Suprapubic skin (tissue), 4 donors: ENCODE data around the gene CFH. TPM values are rescaled to one million over a fixed set of nuclear protein-coding genes. Genes with fewer than 3 reads are reported as not detected.

Source experiments
- DNase-seq, 2 donors: peaks; one replicate each; pipeline ENCODE4 v3.0.0-alpha.2; 2019; ENCODE audit warnings: low spot score in 2 of 2
- H3K27ac ChIP-seq: fragments of 200-600 bp; sonication (generic); one replicate; pipeline ENCODE4 v1.5.1; 2019
- H3K27me3 ChIP-seq: fragments of 200-600 bp; sonication (generic); one replicate; pipeline ENCODE4 v1.5.1; 2019
- H3K36me3 ChIP-seq: fragments of 200-600 bp; sonication (generic); one replicate; pipeline ENCODE4 v1.5.1; 2019
- H3K4me1 ChIP-seq: fragments of 200-600 bp; sonication (generic); one replicate; pipeline ENCODE4 v1.5.1; 2019
- H3K4me3 ChIP-seq: fragments of 200-600 bp; sonication (generic); one replicate; pipeline ENCODE4 v1.5.1; 2019; ENCODE audit warnings: mild to moderate bottlenecking
- H3K9me3 ChIP-seq: fragments of 200-600 bp; sonication (generic); one replicate; pipeline ENCODE4 v1.5.1; 2019
- EP300 ChIP-seq: sonication (generic); formaldehyde crosslinking; IDR thresholded peaks from one replicate; pipeline ENCODE4 v1.6.1; 2017; ENCODE audit warnings: antibody characterized with exemption
- POLR2A ChIP-seq, 2 donors: fragments of 450-650 bp; IDR thresholded peaks; one replicate each; pipeline ENCODE4 v1.6.1; 2017; ENCODE audit warnings: antibody characterized with exemption in 2 of 2, mild to moderate bottlenecking in 2 of 2, moderate library complexity in 2 of 2
- POLR2AphosphoS5 ChIP-seq, 3 donors: sonication (generic); formaldehyde crosslinking; IDR thresholded peaks; one replicate each; pipeline ENCODE4 v1.6.1; 2017; ENCODE audit warnings: antibody characterized with exemption in 3 of 3
- WGBS: methylation state at CpG from one replicate; pipeline ENCODE4 v1.1.5; 2018; 5-methylcytosine and 5-hydroxymethylcytosine counted together
- total RNA-seq, 4 donors: library from RNA; depleted of rRNA; stranded (reverse); fragments of >200 nt; gene quantifications; one replicate each; pipeline ENCODE4 v1.1.0, GENCODE V29; 2016
- TF ChIP-seq, protein P1 (sequence below), 2 donors: fragments of 200-600 bp in 1 of 2; fragments of 450-650 bp in 1 of 2; sonication (generic) in 1 of 2; IDR thresholded peaks; one replicate each; pipeline ENCODE4 v1.5.1; 2016 to 2019; ENCODE audit warnings: antibody characterized with exemption in 2 of 2, mild to moderate bottlenecking in 1 of 2, moderate library complexity in 1 of 2

Gene CFH
- total RNA-seq, 4 donors from 2014 or later = 12.8 to 45.2 (median 27.3) TPM

DNA sequence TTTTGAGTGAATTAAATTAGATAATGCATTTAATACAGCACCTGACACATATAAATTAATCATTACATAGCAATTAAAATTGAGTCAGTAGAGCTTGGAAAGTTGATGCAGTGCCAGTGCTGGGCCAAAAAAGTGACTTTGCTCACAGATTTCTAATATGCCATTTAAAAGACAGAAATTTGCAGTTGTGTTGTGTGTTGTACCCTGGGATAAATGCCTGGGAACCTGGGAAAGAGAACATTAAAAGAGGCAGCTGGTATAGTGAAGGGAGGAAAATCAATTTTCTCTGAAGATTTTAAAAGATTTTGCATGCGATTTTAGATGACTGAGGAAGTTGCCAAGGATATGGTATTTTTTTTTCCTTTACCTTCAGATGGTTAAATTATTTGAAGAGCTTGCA lies 10.9 kb upstream of the CFH start:
- H3K4me1 ChIP-seq = no peaks in the 10 kb centered on the region
- H3K9me3 ChIP-seq = no peaks in the 10 kb centered on the region
- TF ChIP-seq, protein P1, sequence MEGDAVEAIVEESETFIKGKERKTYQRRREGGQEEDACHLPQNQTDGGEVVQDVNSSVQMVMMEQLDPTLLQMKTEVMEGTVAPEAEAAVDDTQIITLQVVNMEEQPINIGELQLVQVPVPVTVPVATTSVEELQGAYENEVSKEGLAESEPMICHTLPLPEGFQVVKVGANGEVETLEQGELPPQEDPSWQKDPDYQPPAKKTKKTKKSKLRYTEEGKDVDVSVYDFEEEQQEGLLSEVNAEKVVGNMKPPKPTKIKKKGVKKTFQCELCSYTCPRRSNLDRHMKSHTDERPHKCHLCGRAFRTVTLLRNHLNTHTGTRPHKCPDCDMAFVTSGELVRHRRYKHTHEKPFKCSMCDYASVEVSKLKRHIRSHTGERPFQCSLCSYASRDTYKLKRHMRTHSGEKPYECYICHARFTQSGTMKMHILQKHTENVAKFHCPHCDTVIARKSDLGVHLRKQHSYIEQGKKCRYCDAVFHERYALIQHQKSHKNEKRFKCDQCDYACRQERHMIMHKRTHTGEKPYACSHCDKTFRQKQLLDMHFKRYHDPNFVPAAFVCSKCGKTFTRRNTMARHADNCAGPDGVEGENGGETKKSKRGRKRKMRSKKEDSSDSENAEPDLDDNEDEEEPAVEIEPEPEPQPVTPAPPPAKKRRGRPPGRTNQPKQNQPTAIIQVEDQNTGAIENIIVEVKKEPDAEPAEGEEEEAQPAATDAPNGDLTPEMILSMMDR (IDR thresholded peaks at IDR 0.05) = no peak
- TF ChIP-seq EP300 (no peak), POLR2A (IDR thresholded peaks at IDR 0.05) (no peak), POLR2AphosphoS5 (IDR thresholded peaks at IDR 0.05) (no peak)
- no peak overlapping the region for H3K4me3 ChIP-seq
- no peaks in the 10 kb centered on the region for H3K27me3 ChIP-seq
- H3K36me3 ChIP-seq = no peaks in the 10 kb centered on the region
- no peak overlapping the region for H3K27ac ChIP-seq
- WGBS = 85% methylated on average over 1 of the region's 1 CpG
- DNase-seq = no peak

DNA sequence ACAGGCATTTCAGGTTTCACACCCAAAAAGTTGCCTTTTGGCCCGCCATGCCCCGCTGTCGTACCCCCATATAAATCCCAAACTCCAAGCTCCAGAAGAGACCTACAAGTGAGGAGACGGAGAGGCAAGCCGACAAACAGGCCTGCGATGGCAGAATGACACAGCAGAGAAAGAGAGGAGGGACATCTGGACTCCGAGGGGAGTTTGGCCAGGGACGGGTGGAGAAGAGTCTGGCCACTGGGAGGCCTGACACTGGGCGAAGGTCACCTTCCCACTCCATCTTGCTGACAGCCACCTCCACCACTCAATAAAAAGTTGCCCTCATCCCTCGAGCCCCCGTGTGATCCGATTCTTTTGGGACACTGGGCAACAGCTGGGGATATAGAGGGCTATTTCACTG lies 1.9 kb upstream of the CFH start:
- no peaks in the 10 kb centered on the region for H3K9me3 ChIP-seq
- 89% methylated on average over 9 of the region's 12 CpGs for WGBS
- TF ChIP-seq, protein P1 (IDR thresholded peaks at IDR 0.05) = no peak
- TF ChIP-seq EP300 (no peak), POLR2AphosphoS5 (IDR thresholded peaks at IDR 0.05) (no peak), POLR2A (IDR thresholded peaks at IDR 0.05) (no peak)
- no peak overlapping the region for H3K4me3 ChIP-seq
- H3K27me3 ChIP-seq = no peaks in the 10 kb centered on the region
- DNase-seq = no peak
- H3K4me1 ChIP-seq = no peaks in the 10 kb centered on the region
- H3K27ac ChIP-seq = no peak overlapping the region
- H3K36me3 ChIP-seq = no peaks in the 10 kb centered on the region

DNA sequence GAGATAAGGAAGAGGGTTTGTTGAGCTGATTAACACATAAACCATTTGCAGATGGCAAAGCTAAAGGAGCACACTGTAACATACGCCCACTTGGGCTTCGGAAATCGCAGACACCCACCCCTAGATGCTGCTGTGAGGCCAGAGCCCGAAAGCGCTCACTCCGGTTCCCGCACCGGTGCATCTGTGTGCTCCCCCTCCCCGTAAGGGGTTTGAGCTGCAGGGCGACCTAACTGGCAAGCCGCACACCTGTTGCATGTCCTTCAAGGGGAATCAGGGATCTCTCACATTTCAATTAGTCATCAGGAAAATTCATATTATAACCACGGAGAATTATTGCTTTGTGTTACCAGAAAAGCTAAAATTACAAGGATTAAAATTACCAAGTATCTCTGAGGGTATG lies 1.4 kb upstream of the CFH start:
- Histone ChIP-seq H3K9me3 (no peaks in the 10 kb centered on the region), H3K4me1 (no peaks in the 10 kb centered on the region), H3K4me3 (no peak overlapping the region), H3K36me3 (no peaks in the 10 kb centered on the region), H3K27me3 (no peaks in the 10 kb centered on the region), H3K27ac (no peak overlapping the region)
- no peak for DNase-seq
- 84% methylated on average over 12 of the region's 12 CpGs for WGBS
- TF ChIP-seq, protein P1 (IDR thresholded peaks at IDR 0.05) = no peak
- TF ChIP-seq POLR2A (IDR thresholded peaks at IDR 0.05) = no peak
- no peak for TF ChIP-seq POLR2AphosphoS5 (IDR thresholded peaks at IDR 0.05)
- no peak for TF ChIP-seq EP300

DNA sequence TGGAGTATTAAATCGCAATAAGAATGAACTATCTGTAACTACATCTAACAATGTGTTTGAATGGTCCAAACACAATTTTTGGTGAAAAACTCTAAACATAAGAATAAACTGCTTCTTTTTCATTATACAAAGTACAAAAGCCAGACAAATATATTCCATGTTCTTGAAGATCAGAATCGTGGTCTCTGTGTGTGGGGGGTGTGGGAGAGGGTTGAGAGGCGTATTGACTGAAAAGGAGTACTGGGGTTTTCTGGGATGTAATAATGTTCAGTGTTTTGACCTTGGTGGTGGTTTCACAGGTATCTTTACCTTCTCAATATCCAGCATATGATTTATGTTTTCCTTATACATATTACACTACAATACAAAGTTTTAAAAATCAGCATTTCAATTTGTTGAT lies 764 bp upstream of the CFH start:
- peak overlapping the region; percentile 29 for H3K4me3 ChIP-seq
- H3K9me3 ChIP-seq = no peaks in the 10 kb centered on the region
- TF ChIP-seq POLR2AphosphoS5 (IDR thresholded peaks at IDR 0.05) = no peak
- TF ChIP-seq, protein P1 (IDR thresholded peaks at IDR 0.05) = no peak
- no peak for TF ChIP-seq EP300
- no peak for TF ChIP-seq POLR2A (IDR thresholded peaks at IDR 0.05)
- no peaks in the 10 kb centered on the region for H3K36me3 ChIP-seq
- 83% methylated on average over 3 of the region's 3 CpGs for WGBS
- no peaks in the 10 kb centered on the region for H3K4me1 ChIP-seq
- H3K27me3 ChIP-seq = no peaks in the 10 kb centered on the region
- no peak for DNase-seq
- H3K27ac ChIP-seq = peak overlapping the region; percentile 46

DNA sequence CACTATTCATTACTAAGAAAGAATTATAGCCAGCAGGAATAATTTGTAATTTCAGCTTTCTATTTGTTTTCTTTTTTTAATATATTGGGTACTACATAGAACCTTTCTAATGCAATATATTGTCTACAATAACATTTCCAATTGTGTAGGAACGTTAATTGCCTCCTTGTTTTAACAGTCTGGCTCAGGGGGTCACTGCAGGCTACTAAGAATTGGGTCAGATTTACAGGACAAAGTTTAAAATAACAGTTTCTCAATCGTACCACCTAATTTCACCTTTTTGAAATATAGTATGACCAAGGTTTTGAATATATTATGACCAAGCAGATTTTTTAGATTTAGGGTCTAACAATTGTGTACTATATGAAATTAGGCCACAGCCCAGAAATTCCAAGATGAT lies 2.4 kb downstream of the CFH start:
- no peaks in the 10 kb centered on the region for H3K27me3 ChIP-seq
- no peaks in the 10 kb centered on the region for H3K36me3 ChIP-seq
- peak overlapping the region; percentile 26 for H3K27ac ChIP-seq
- TF ChIP-seq, protein P1 (IDR thresholded peaks at IDR 0.05) = no peak
- TF ChIP-seq EP300 (no peak), POLR2AphosphoS5 (IDR thresholded peaks at IDR 0.05) (no peak), POLR2A (IDR thresholded peaks at IDR 0.05) (no peak)
- no peak for DNase-seq
- H3K4me1 ChIP-seq = no peaks in the 10 kb centered on the region
- H3K4me3 ChIP-seq = peak overlapping the region; percentile 29
- no peaks in the 10 kb centered on the region for H3K9me3 ChIP-seq
- WGBS = 55% methylated on average over 2 of the region's 2 CpGs
